H1 (cell line): ENCODE results near the gene MAP6. TPM values are rescaled to one million over a fixed set of nuclear protein-coding genes. Genes with fewer than 3 reads are reported as not detected.

ENCODE experiments used
- CTCF ChIA-PET: fragments of 300-600 bp; sonication (Branson Sonifier 250); formaldehyde crosslinking; loops from one replicate; lab custom pipeline; 2021; ENCODE audit not compliant: partially characterized antibody; lab: Charles Lee
- POLR2A ChIA-PET: fragments of 300-600 bp; sonication (Branson Sonifier 250); formaldehyde crosslinking; loops from one replicate; lab custom pipeline; 2021; ENCODE audit warnings: inconsistent platforms; ENCODE audit not compliant: partially characterized antibody; lab: Charles Lee
- DNase-seq, 2 experiments: peaks; one replicate each; pipeline versions ENCODE4 v3.0.0 to v3.0.0-alpha.2; 2010 to 2022; ENCODE audit warnings: low spot score in 2 of 2, low read depth in 1 of 2, mixed read lengths in 1 of 2
- FAIRE-seq: peaks from 2 replicates; lab custom pipeline; 2011; peaks lifted over from hg19 to GRCh38; lab: Jason Lieb, UNC
- H2AFZ ChIP-seq: 2 replicates; pipeline ENCODE4 v1.8.1; 2012; ENCODE audit warnings: low read length, inconsistent platforms
- H2AK5ac ChIP-seq: 2 replicates; pipeline ENCODE4 v1.6.1; 2013; ENCODE audit warnings: low read depth, low read length
- H2BK120ac ChIP-seq: replicated peaks from 2 replicates; pipeline ENCODE3; 2013; ENCODE audit warnings: low read depth, low read length, inconsistent platforms
- H2BK12ac ChIP-seq: 2 replicates; pipeline ENCODE4 v1.6.1; 2013; ENCODE audit warnings: low read depth, low read length
- H2BK15ac ChIP-seq: 2 replicates; pipeline ENCODE4 v1.6.1; 2013; ENCODE audit warnings: low read length
- H2BK20ac ChIP-seq: 2 replicates; pipeline ENCODE4 v1.6.1; 2013; ENCODE audit warnings: low read length
- H2BK5ac ChIP-seq: 2 replicates; pipeline ENCODE4 v1.6.1; 2013; ENCODE audit warnings: low read depth, low read length
- H3K14ac ChIP-seq: 2 replicates; pipeline ENCODE4 v1.6.1; 2013; ENCODE audit warnings: inconsistent platforms; ENCODE audit not compliant: insufficient read length
- H3K18ac ChIP-seq: 2 replicates; pipeline ENCODE4 v1.6.1; 2013; ENCODE audit warnings: low read length; ENCODE audit errors: extremely low read depth
- H3K23ac ChIP-seq: 2 replicates; pipeline ENCODE4 v1.6.1; 2013; ENCODE audit warnings: inconsistent platforms; ENCODE audit not compliant: insufficient read length
- H3K23me2 ChIP-seq: 2 replicates; pipeline ENCODE4 v1.6.1; 2013; ENCODE audit warnings: low read depth, low read length
- H3K27ac ChIP-seq: 2 replicates; pipeline ENCODE4 v1.6.1; 2011; ENCODE audit warnings: low read depth, low read length, inconsistent platforms
- H3K27me3 ChIP-seq, 4 experiments: replicated peaks in 1 of 4; 1 replicate in 1 of 4; 2 replicates in 3 of 4; pipeline versions ENCODE4 v1.6.1 to v1.8.1; 2011 to 2013; ENCODE audit warnings: low read length in 3 of 4, mild to moderate bottlenecking in 3 of 4, inconsistent platforms in 2 of 4, mixed read lengths in 2 of 4, moderate library complexity in 1 of 4; ENCODE audit not compliant: control insufficient read depth in 3 of 4, insufficient read depth in 3 of 4; ENCODE audit errors: extremely low read depth in 1 of 4
- H3K36me3 ChIP-seq, 4 experiments: 2 replicates each; pipeline versions ENCODE4 v1.6.1 to v1.8.1; 2011 to 2013; ENCODE audit warnings: mild to moderate bottlenecking in 4 of 4, low read length in 3 of 4, moderate library complexity in 2 of 4, control low read depth in 1 of 4, inconsistent platforms in 1 of 4; ENCODE audit not compliant: insufficient read depth in 4 of 4, control insufficient read depth in 2 of 4
- H3K4ac ChIP-seq: replicated peaks from 2 replicates; pipeline ENCODE3; 2013; ENCODE audit warnings: low read length, low read depth, mixed read lengths, inconsistent platforms; ENCODE audit not compliant: insufficient read length
- H3K4me1 ChIP-seq, 4 experiments: replicated peaks in 1 of 4; 1 replicate in 1 of 4; 2 replicates in 3 of 4; pipeline versions ENCODE4 v1.6.1 to v1.8.1; 2011 to 2013; ENCODE audit warnings: low read length in 3 of 4, inconsistent platforms in 2 of 4, mixed read lengths in 1 of 4; ENCODE audit not compliant: insufficient read depth in 4 of 4, control insufficient read depth in 3 of 4
- H3K4me2 ChIP-seq, 2 experiments: 2 replicates each; pipeline versions ENCODE4 v1.6.1 to v1.8.1; 2011 to 2013; ENCODE audit warnings: low read depth in 2 of 2, low read length in 2 of 2, control low read depth in 1 of 2, inconsistent platforms in 1 of 2, mild to moderate bottlenecking in 1 of 2; ENCODE audit not compliant: insufficient read depth in 1 of 2
- H3K4me3 ChIP-seq, 4 experiments: fragments of 200-600, 300-600 bp in 1 of 4; sonication (generic), shearing (Covaris generic), sonication (Bioruptor Twin) in 1 of 4; 2 replicates each; pipeline versions ENCODE4 v1.5.1 to v1.8.1; 2011 to 2016; ENCODE audit warnings: low read length in 4 of 4, low read depth in 3 of 4, control low read depth in 2 of 4, inconsistent platforms in 2 of 4, mild to moderate bottlenecking in 2 of 4, mixed read lengths in 1 of 4, moderate library complexity in 1 of 4; ENCODE audit not compliant: insufficient read depth in 2 of 4; ENCODE audit errors: extremely low read depth in 1 of 4
- H3K56ac ChIP-seq: replicated peaks from 2 replicates; pipeline ENCODE3; 2013; ENCODE audit warnings: low read depth, mild to moderate bottlenecking, mixed read lengths, low read length, inconsistent platforms; ENCODE audit not compliant: insufficient read length
- H3K79me1 ChIP-seq: 2 replicates; pipeline ENCODE4 v1.6.1; 2013; ENCODE audit warnings: low read depth, low read length, control low read depth
- H3K79me2 ChIP-seq, 2 experiments: 2 replicates each; pipeline versions ENCODE4 v1.6.1 to v1.8.1; 2012 to 2013; ENCODE audit warnings: low read length in 2 of 2, mild to moderate bottlenecking in 2 of 2, inconsistent platforms in 1 of 2; ENCODE audit not compliant: insufficient read depth in 2 of 2, control insufficient read depth in 1 of 2
- H3K9ac ChIP-seq, 4 experiments: replicated peaks in 1 of 4; 1 replicate in 1 of 4; 2 replicates in 3 of 4; pipeline versions ENCODE4 v1.6.1 to v1.8.1; 2011 to 2013; ENCODE audit warnings: low read depth in 3 of 4, low read length in 3 of 4, control low read depth in 2 of 4, mild to moderate bottlenecking in 2 of 4, moderate library complexity in 2 of 4, inconsistent platforms in 1 of 4; ENCODE audit errors: extremely low read depth in 1 of 4
- H3K9me3 ChIP-seq, 2 experiments: 2 replicates each; pipeline versions ENCODE4 v1.6.1 to v1.8.1; 2012 to 2013; ENCODE audit warnings: mild to moderate bottlenecking in 2 of 2, moderate library complexity in 2 of 2, control low read depth in 1 of 2, inconsistent platforms in 1 of 2, low read depth in 1 of 2, low read length in 1 of 2, mixed read lengths in 1 of 2; ENCODE audit not compliant: insufficient read depth in 2 of 2
- H4K20me1 ChIP-seq, 2 experiments: replicated peaks in 1 of 2; 2 replicates each; pipeline versions ENCODE3 to v1.8.1; 2011 to 2013; ENCODE audit warnings: inconsistent platforms in 2 of 2, low read length in 2 of 2, mild to moderate bottlenecking in 1 of 2; ENCODE audit not compliant: insufficient read depth in 2 of 2, control insufficient read depth in 1 of 2
- H4K5ac ChIP-seq: 2 replicates; pipeline ENCODE4 v1.6.1; 2013; ENCODE audit warnings: low read length, low read depth, mixed read lengths, inconsistent platforms; ENCODE audit not compliant: insufficient read length
- H4K8ac ChIP-seq: 2 replicates; pipeline ENCODE4 v1.8.0; 2013; ENCODE audit warnings: mild to moderate bottlenecking, moderate library complexity, low read length, inconsistent platforms; ENCODE audit not compliant: insufficient read depth; ENCODE audit errors: extremely low read depth
- H4K91ac ChIP-seq: replicated peaks from 2 replicates; pipeline ENCODE3; 2013; ENCODE audit warnings: low read length, mixed read lengths, inconsistent platforms; ENCODE audit not compliant: insufficient read length
- CHD2 ChIP-seq: IDR thresholded peaks from 2 replicates; pipeline ENCODE4 v1.6.1; 2012; ENCODE audit warnings: low read length, improper control_type of control experiment
- E2F6 ChIP-seq: IDR thresholded peaks from 2 replicates; pipeline ENCODE4 v1.6.1; 2012; ENCODE audit warnings: inconsistent platforms
- EZH2 ChIP-seq: fragments of 200-600 bp; sonication (generic); IDR thresholded peaks from 2 replicates; pipeline ENCODE4 v1.7.1; 2012; ENCODE audit warnings: low read depth, mild to moderate bottlenecking, moderate library complexity, low read length, inconsistent platforms; ENCODE audit not compliant: severe bottlenecking
- KDM1A ChIP-seq: fragments of 200-600, 300-600 bp; sonication (generic); IDR thresholded peaks from 2 replicates; pipeline ENCODE4 v1.7.1; 2016; ENCODE audit warnings: mild to moderate bottlenecking, low read length, borderline replicate concordance
- KDM4A ChIP-seq: IDR thresholded peaks from one replicate; pipeline ENCODE4 v1.7.1; 2012; ENCODE audit warnings: low read depth, mild to moderate bottlenecking, moderate library complexity, low read length, inconsistent platforms; ENCODE audit not compliant: severe bottlenecking
- POU5F1 ChIP-seq: IDR thresholded peaks from 2 replicates; pipeline ENCODE4 v1.6.1; 2011; ENCODE audit warnings: low read depth, mild to moderate bottlenecking, low read length, moderate library complexity
- TEAD4 ChIP-seq: IDR thresholded peaks from 2 replicates; pipeline ENCODE4 v1.6.1; 2012; ENCODE audit warnings: low read depth, low read length, inconsistent platforms, mixed read lengths
- WGBS, 2 experiments: shearing (Covaris generic) in 1 of 2; methylation state at CpG; one replicate each; pipeline versions ENCODE4 v1.1.6 to v1.1.7; 2013 to 2015; ENCODE audit warnings: low lambda C conversion rate in 2 of 2, mixed read lengths in 2 of 2, inconsistent platforms in 1 of 2, low coverage in 1 of 2, missing lambda C conversion rate in 1 of 2; ENCODE audit not compliant: insufficient replicate concordance in 2 of 2, insufficient coverage in 1 of 2, insufficient read length in 1 of 2; ENCODE audit errors: extremely low coverage in 1 of 2, missing lambda C conversion rate in 1 of 2; 5-methylcytosine and 5-hydroxymethylcytosine counted together
- polyA plus RNA-seq, 7 experiments: library from polyadenylated mRNA; depleted of rRNA in 3 of 7; stranded (reverse) in 5 of 7; unstranded in 2 of 7; fragments of >200 nt in 5 of 7; fragments of 200-250 nt in 2 of 7; gene quantifications; 1 replicate in 5 of 7; 2 replicates in 1 of 7; 4 replicates in 1 of 7; pipeline versions ENCODE4 v1.2.1 to v1.2.3, GENCODE V29; 2011 to 2013; ENCODE audit warnings: missing spikeins in 2 of 7, mixed read lengths in 2 of 7
- total RNA-seq: library from RNA; stranded (reverse); fragmentation: NEBNext Ultra II Directional; extraction: Animal tissue kit (Norgen Biotek cat#: 25700); gene quantifications from 2 replicates; pipeline ENCODE4 v1.2.1, GENCODE V29; 2021
- TF ChIP-seq, protein P1 (sequence below): IDR thresholded peaks from 2 replicates; pipeline ENCODE4 v1.6.1; 2012; ENCODE audit warnings: low read length, inconsistent platforms

MAP6 gene
- total and polyA plus RNA-seq, 2 of the 8 experiments (the other 6 are each of a cell fraction or from before 2014, with no cell fraction given), result 0.54 to 0.89 TPM

GRCh38 chr11:75677909-75678308, 9.1 kb upstream of the MAP6 start:
- no peak overlapping the region for H3K4ac ChIP-seq
- H2BK5ac ChIP-seq, result no peak overlapping the region
- H2BK15ac ChIP-seq, result no peak overlapping the region

More at GRCh38 chr11:75677909-75678308, 9.1 kb upstream of the MAP6 start:
- H3K9me3 ChIP-seq, result peaks cover 5 to 7% of the 10 kb centered on the region in 2 experiments; a peak in 1 of 4 replicates
- WGBS, 2 experiments, result 86% methylated on average over 12 of the region's 12 CpGs; no CpG with 5 or more reads in 1 of the 2 experiments
- H3K4me1 ChIP-seq, result no peaks in the 10 kb centered on the region
- H3K4me3 ChIP-seq, result no peak overlapping the region
- no peak overlapping the region for H3K9ac ChIP-seq
- H3K36me3 ChIP-seq, result no peaks in the 10 kb centered on the region
- DNase-seq, result no peak
- no peak overlapping the region for H3K23ac ChIP-seq
- H4K5ac ChIP-seq, result no peak overlapping the region
- no peak for FAIRE-seq
- H2BK120ac ChIP-seq, result no peak overlapping the region
- H3K56ac ChIP-seq, result no peak overlapping the region
- TF ChIP-seq KDM4A (no peak), POU5F1 (no peak), KDM1A (no peak), EZH2 (no peak), TEAD4 (no peak), CHD2 (no peak), E2F6 (no peak)
- TF ChIP-seq, protein P1, sequence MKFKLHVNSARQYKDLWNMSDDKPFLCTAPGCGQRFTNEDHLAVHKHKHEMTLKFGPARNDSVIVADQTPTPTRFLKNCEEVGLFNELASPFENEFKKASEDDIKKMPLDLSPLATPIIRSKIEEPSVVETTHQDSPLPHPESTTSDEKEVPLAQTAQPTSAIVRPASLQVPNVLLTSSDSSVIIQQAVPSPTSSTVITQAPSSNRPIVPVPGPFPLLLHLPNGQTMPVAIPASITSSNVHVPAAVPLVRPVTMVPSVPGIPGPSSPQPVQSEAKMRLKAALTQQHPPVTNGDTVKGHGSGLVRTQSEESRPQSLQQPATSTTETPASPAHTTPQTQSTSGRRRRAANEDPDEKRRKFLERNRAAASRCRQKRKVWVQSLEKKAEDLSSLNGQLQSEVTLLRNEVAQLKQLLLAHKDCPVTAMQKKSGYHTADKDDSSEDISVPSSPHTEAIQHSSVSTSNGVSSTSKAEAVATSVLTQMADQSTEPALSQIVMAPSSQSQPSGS, result no peak
- ChIA-PET CTCF (interaction anchor here (0.7 to 3.0 kb wide), 7 partner anchors 9 to 689 kb away, joined by 3 to 16 read pairs (median 3); no protein-coding TSS in a partner anchor), POLR2A (interaction anchor here (0.7 to 1.2 kb wide), 3 partner anchors 8 to 133 kb away, joined by 3 read pairs; no protein-coding TSS in a partner anchor)
- H3K27me3 ChIP-seq, result no peaks in the 10 kb centered on the region; a peak in 1 of 7 replicates
- H4K20me1 ChIP-seq, result peaks cover 0 to 1% of the 10 kb centered on the region in 2 experiments
- H2AK5ac ChIP-seq, result no peak overlapping the region
- no peak overlapping the region for H3K18ac ChIP-seq
- H3K14ac ChIP-seq, result no peak overlapping the region
- H3K23me2 ChIP-seq, result no peaks in the 10 kb centered on the region
- H2BK20ac ChIP-seq, result no peak overlapping the region
- no peak overlapping the region for H4K91ac ChIP-seq
- H3K4me2 ChIP-seq, result no peak overlapping the region
- H3K79me1 ChIP-seq, result no peaks in the 10 kb centered on the region
- no peak overlapping the region for H3K27ac ChIP-seq
- H2BK12ac ChIP-seq, result no peak overlapping the region
- no peak overlapping the region for H2AFZ ChIP-seq
- no peaks in the 10 kb centered on the region for H3K79me2 ChIP-seq
- H4K8ac ChIP-seq, result no peak overlapping the region
